Activated CD4-positive, alpha-beta T cell treated with anti-CD3 and anti-CD28 coated beads, Interleukin-2, amount 50 U/mL, for 48 hours (primary cell): ENCODE data around the gene TBC1D4.
"Not testable (repeated sequence)": the region's sequence is repeated elsewhere in the genome, so short reads cannot be mapped to it uniquely, and the experiment has no call there.

ENCODE experiments used
- DNase-seq, 2 experiments: peaks; one replicate each; pipeline ENCODE4 v3.0.0-alpha.2; 2020

TBC1D4 gene

GRCh38 chr13:75445717-75446499 is 36.1 kb downstream of the TBC1D4 start:
- DNase-seq: no peak

DNA sequence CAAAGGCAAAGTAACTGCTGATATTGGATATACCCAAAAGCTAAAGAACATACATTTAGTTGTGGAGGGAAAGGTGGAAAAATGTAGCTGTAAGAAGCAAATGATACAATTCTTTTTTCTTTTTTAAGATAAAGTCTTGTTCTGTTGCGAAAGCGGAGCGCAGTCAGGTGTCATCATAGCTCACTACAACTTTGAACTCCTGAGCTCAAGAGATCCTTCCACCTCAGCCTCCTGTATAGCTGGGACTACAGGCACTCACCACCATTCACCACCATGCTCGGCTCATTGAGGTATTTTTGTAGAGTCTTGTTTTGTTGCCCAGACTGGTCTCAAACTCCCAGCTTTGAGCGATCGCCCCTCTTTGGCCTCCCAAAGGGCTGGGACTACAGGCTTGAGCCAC is 38.0 kb downstream of the TBC1D4 start:
- DNase-seq: no peak

- no peak for DNase-seq
Observed at GRCh38 chr13:75443356-75443958, 38.5 kb downstream of the TBC1D4 start.

DNA sequence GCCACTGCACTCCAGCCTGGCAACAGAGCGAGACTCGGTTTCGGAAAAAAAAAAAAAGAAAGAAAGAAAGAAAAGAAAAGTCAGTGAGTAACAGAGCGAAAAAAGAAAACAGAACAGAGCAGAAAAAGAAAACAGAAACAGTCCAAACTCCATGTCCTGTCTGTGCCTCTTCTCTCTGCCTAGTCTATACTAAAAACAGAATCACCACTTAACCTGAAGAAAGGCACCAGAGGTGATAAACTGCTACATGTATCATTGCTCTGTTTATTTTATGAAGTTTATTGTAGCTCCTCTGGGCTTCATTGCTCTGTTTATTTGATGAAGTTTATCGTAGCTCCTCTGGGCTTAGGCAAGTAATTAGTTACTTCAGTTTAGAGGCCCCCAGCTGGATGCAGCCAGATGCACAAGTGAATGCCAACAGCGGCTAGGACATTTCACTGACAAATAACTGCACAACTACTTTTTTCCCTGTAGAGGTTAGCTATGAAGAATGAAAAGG is 39.2 kb downstream of the TBC1D4 start:
- no peak for DNase-seq

DNA sequence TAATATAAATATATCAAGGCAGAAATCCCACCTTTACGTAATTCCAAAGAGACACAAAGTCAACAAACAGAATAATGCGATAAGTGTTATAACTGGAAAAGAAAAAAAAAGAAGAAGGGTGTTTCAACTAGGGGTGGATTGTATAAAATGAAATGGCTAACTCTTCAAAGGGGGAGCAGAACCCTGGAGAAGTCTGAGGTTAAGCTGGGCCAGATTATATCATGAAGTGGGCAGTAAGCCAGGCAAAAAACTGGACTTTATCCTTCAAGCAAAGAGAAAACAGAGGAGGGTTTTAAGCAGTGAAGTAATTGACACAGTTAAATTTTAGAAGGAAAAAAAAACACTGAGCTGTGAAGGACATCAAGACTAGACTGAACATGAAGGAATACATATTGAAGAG is 41.9 kb downstream of the TBC1D4 start:
- no peak for DNase-seq

DNA sequence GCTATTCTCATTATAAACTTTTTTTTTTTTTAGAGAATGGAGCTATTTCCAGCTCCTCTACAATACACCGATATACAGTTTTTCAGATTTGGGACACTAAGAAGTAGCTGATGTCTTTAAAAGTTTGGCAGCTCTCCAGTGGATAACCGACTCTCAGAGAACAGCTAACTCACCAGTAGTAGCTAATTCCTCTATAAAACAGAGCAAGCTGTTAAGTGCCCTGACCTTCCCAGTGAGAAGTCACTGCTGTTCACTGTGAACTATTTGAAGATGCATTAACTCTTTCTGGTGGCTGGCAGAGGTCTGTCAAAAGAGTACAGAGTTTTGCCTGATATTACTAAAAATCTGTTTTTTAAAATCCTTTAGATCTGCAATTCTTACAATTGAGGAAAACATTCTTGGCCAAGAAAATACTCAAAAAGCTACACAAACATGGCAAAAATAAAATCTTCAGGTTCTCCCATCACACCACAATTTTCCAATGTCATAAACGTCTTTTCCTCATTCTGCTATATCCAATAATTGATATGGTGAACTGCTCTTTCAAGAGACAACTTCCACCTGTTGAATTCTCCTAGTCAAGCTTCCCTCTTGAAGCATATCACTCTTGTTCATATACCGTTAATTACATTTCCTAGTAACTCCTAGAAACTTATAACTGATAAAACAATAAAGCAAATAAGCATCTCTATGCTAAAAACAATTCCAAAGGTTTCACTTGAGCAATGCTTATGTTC is 44.2 kb downstream of the TBC1D4 start:
- no peak for DNase-seq

- DNase-seq: not testable (repeated sequence)
Observed at GRCh38 chr13:75434126-75434525, 47.8 kb downstream of the TBC1D4 start.

- DNase-seq: no peak
Observed at GRCh38 chr13:75432811-75433244, 49.1 kb downstream of the TBC1D4 start.

GRCh38 chr13:75432045-75432444 is 49.9 kb downstream of the TBC1D4 start:
- DNase-seq: no peak

- no peak for DNase-seq
Observed at GRCh38 chr13:75430436-75431209, 51.3 kb downstream of the TBC1D4 start.

GRCh38 chr13:75426421-75426820 is 55.5 kb downstream of the TBC1D4 start:
- no peak for DNase-seq

- DNase-seq: no peak
Observed at GRCh38 chr13:75425216-75426009, 56.6 kb downstream of the TBC1D4 start.

GRCh38 chr13:75423946-75424345 is 58.0 kb downstream of the TBC1D4 start:
- no peak for DNase-seq

DNA sequence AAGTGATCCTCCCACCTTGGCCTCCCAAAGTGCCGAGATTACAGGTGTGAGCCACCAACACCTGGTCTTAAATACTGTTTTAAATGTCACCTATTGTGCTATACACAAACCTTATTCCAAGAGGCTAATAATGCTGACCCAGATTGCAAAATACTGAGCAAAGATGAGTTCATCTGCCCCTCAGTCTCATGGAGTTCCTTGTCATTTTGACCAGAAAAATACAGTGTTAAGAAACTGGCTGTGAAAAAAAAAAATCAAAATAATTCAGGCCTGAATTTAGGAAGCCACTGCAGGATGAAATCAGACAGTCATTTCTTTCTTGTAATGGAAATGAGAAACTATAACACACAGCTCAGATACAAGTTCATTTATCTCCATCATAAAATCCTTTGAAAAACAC is 59.9 kb downstream of the TBC1D4 start:
- DNase-seq: no peak

GRCh38 chr13:75421133-75421532 is 60.8 kb downstream of the TBC1D4 start:
- no peak for DNase-seq

DNA sequence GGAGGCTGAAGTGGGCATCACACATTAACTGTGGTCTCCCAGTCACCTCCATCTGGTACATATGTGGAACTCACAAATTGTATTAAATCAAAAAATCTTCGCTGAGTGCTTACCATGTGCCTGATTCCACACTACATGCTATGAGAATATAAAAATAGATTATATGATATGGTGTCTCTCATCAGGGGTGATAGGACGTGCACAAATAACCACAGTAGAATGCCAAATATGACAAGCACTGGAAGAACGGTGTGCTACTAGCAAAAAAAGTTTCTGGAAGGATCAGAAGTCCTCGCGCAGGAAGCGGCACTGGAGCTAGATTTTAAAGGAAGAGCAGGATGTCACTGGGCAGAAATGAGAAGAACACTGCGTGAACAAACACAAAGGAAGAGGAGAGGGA is 62.3 kb downstream of the TBC1D4 start:
- no peak for DNase-seq

DNA sequence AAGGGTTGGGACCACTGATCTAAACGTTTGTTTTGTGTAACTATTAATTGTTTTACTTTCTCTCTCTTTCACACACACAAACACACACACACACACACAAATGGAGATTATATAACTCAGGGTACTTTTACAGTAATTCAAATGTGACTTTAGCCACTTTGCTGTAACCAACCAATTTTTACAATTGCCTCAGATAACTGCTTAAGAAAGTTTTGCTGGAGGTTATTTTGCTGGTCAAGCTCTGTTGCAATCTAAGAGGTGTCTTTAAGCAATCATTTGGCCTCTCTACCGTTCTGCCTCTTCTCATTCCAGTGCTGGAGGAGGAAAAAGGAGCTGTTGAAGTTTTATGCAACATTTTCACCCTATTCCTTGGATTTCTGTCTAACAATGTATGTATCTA is 63.0 kb downstream of the TBC1D4 start:
- DNase-seq: no peak

DNA sequence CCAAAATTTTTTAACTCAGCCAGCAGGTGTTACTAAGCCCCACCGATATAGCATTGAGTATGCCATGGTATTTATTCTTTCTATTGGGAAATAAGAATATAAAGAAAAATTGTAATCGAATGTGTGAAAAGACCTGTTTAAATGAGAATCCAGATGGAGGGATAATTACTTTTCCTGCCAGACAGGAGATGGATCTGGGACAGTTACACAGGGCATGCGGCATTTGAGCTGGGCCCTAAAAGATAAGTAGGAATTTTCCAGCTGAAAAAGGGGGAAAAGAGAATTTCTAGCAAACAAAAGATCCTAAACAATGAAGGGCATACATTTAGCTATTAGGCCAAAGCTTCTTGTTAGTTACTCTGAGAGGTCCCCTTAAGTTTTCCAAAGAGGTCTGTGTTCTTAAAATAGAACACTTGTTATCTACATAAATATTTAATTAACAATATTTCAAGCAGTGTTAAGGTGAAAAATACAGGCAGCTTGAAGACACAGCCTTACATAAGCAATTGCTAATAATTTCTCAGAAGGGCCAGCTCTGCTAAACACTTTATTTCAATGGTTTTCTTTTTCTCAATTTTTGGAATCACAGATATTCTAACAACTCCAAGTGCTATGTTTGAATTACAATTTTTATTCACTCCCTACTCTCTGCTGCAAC is 63.7 kb downstream of the TBC1D4 start:
- no peak for DNase-seq

- no peak for DNase-seq
Observed at GRCh38 chr13:75417656-75418055, 64.3 kb downstream of the TBC1D4 start.

GRCh38 chr13:75417012-75417384 is 65.0 kb downstream of the TBC1D4 start:
- DNase-seq: no peak

GRCh38 chr13:75416327-75417011 is 65.5 kb downstream of the TBC1D4 start:
- DNase-seq: no peak
